ENCODE data around the gene DEUP1. TPM values are rescaled to one million over a fixed set of nuclear protein-coding genes. Genes with fewer than 3 reads are reported as not detected.
A peak's percentile ranks its signal among the peaks of the same experiment; 100 is the strongest.

Gene DEUP1
- total RNA-seq, 1 experiment from 2014 or later: not detected

GRCh38 chr11:93361435-93361834 lies 30.9 kb downstream of the DEUP1 start:
- Histone ChIP-seq H3K4me1 (ENCODE audit: control insufficient read depth in 1 of 2, insufficient read depth in 2 of 2, low read length in 2 of 2) (no peaks in the 10 kb centered on the region), H3K9me2 (ENCODE audit: insufficient read depth) (no peaks in the 10 kb centered on the region), H3K9ac (ENCODE audit: low read length) (no peak overlapping the region), H3K4me3 (replicated peaks in 1 of 2; ENCODE audit: low read depth in 1 of 2, low read length in 2 of 2) (no peak overlapping the region), H3K27ac (ENCODE audit: low read depth, low read length) (no peak overlapping the region), H2AFZ (ENCODE audit: low read depth, low read length, poor library complexity, severe bottlenecking) (no peak overlapping the region), H3K9me3 (ENCODE audit: control insufficient read depth in 1 of 2, insufficient read depth in 1 of 2, low read depth in 1 of 2, low read length in 2 of 2) (0 out of 4 replicates have a peak, but pooled peaks cover 0 to 7% of the 10 kb centered on the region in 2 experiments), H3K36me3 (ENCODE audit: control insufficient read depth in 1 of 2, insufficient read depth in 2 of 2, low read length in 2 of 2) (no peaks in the 10 kb centered on the region), H3K27me3 (ENCODE audit: insufficient read depth, low read length) (no peaks in the 10 kb centered on the region), H3K79me2 (ENCODE audit: insufficient read depth, low read length) (no peaks in the 10 kb centered on the region), H3K4me2 (ENCODE audit: low read length) (no peak overlapping the region), H4K20me1 (ENCODE audit: insufficient read depth) (no peaks in the 10 kb centered on the region)
- POLR2A ChIA-PET: no interaction called here
- CTCF ChIA-PET: no interaction called here
- RAD21 ChIA-PET (ENCODE audit: low non-redundant PET in 1 of 2, low total read pairs in 2 of 2, uncharacterized antibody in 2 of 2, unreplicated experiment in 2 of 2): no interaction called here
- BruUV-seq (replicated peaks): no TSS peak
- ATAC-seq: no peak
- intact Hi-C loops (cut with micrococcal nuclease): no loop called here
- DNase-seq (ENCODE audit: low read depth, low spot score): no peak
- TF ChIP-seq RAD21 (IDR thresholded peaks at IDR 0.05; ENCODE audit: low read depth): no peak
- TF ChIP-seq, protein P1, sequence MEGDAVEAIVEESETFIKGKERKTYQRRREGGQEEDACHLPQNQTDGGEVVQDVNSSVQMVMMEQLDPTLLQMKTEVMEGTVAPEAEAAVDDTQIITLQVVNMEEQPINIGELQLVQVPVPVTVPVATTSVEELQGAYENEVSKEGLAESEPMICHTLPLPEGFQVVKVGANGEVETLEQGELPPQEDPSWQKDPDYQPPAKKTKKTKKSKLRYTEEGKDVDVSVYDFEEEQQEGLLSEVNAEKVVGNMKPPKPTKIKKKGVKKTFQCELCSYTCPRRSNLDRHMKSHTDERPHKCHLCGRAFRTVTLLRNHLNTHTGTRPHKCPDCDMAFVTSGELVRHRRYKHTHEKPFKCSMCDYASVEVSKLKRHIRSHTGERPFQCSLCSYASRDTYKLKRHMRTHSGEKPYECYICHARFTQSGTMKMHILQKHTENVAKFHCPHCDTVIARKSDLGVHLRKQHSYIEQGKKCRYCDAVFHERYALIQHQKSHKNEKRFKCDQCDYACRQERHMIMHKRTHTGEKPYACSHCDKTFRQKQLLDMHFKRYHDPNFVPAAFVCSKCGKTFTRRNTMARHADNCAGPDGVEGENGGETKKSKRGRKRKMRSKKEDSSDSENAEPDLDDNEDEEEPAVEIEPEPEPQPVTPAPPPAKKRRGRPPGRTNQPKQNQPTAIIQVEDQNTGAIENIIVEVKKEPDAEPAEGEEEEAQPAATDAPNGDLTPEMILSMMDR (IDR thresholded peaks at IDR 0.05 in 2 of 3, conservative IDR thresholded peaks at IDR 0.05 in 1 of 3; ENCODE audit: borderline replicate concordance in 1 of 3, insufficient read depth in 1 of 3, low read depth in 2 of 3, low read length in 2 of 3): peak in 1 of 3 experiments; percentile 50; a peak in 2 of 6 replicates

- Histone ChIP-seq H3K27ac (ENCODE audit: low read depth, low read length) (no peak overlapping the region), H4K20me1 (ENCODE audit: insufficient read depth) (no peaks in the 10 kb centered on the region), H3K4me2 (ENCODE audit: low read length) (no peak overlapping the region), H3K4me1 (ENCODE audit: control insufficient read depth in 1 of 2, insufficient read depth in 2 of 2, low read length in 2 of 2) (no peaks in the 10 kb centered on the region), H3K9me2 (ENCODE audit: insufficient read depth) (no peaks in the 10 kb centered on the region), H3K36me3 (ENCODE audit: control insufficient read depth in 1 of 2, insufficient read depth in 2 of 2, low read length in 2 of 2) (no peaks in the 10 kb centered on the region), H3K4me3 (replicated peaks in 1 of 2; ENCODE audit: low read depth in 1 of 2, low read length in 2 of 2) (no peak overlapping the region), H3K27me3 (ENCODE audit: insufficient read depth, low read length) (no peaks in the 10 kb centered on the region), H3K9ac (ENCODE audit: low read length) (no peak overlapping the region), H3K9me3 (ENCODE audit: control insufficient read depth in 1 of 2, insufficient read depth in 1 of 2, low read depth in 1 of 2, low read length in 2 of 2) (no peaks in the 10 kb centered on the region), H2AFZ (ENCODE audit: low read depth, low read length, poor library complexity, severe bottlenecking) (no peak overlapping the region), H3K79me2 (ENCODE audit: insufficient read depth, low read length) (no peaks in the 10 kb centered on the region)
- intact Hi-C loops (cut with micrococcal nuclease): no loop called here
- DNase-seq (ENCODE audit: low read depth, low spot score) (no peak), ATAC-seq (peak; percentile 42; the same call in 1 of the 2 replicates)
- ChIA-PET POLR2A (no interaction called here), RAD21 (ENCODE audit: low non-redundant PET in 1 of 2, low total read pairs in 2 of 2, uncharacterized antibody in 2 of 2, unreplicated experiment in 2 of 2) (no interaction called here), CTCF (no interaction called here)
- TF ChIP-seq SIN3A (IDR thresholded peaks at IDR 0.05; ENCODE audit: low read depth) (no peak), YY1 (IDR thresholded peaks at IDR 0.05; ENCODE audit: extremely low read depth, insufficient replicate concordance, low read depth, low read length) (no peak), EGR1 (IDR thresholded peaks at IDR 0.05; ENCODE audit: low read depth) (no peak), ELF1 (IDR thresholded peaks at IDR 0.05; ENCODE audit: borderline replicate concordance, low read depth) (no peak), POLR2A (IDR thresholded peaks at IDR 0.05; ENCODE audit: borderline replicate concordance, extremely low read depth, insufficient read depth, insufficient read length) (no peak), POLR2AphosphoS5 (IDR thresholded peaks at IDR 0.05; ENCODE audit: low read depth, low read length) (no peak)
- TF ChIP-seq, protein P1 (IDR thresholded peaks at IDR 0.05 in 2 of 3, conservative IDR thresholded peaks at IDR 0.05 in 1 of 3; ENCODE audit: borderline replicate concordance in 1 of 3, insufficient read depth in 1 of 3, low read depth in 2 of 3, low read length in 2 of 3): no peak
- no TSS peak for BruUV-seq (replicated peaks)
Observed at GRCh38 chr11:93368022-93368421, 37.5 kb downstream of the DEUP1 start.
